Medulla oblongata (tissue), 1 donor: ENCODE results near the gene SP5.
"Not testable (repeated sequence)": the region's sequence is repeated elsewhere in the genome, so short reads cannot be mapped to it uniquely, and the experiment has no call there.

ENCODE experiments used
- DNase-seq: peaks from one replicate; pipeline ENCODE4 v3.0.0-alpha.2; 2015; ENCODE audit errors: extremely low spot score

Gene SP5

GRCh38 chr2:170715062-170715931, at the start of gene SP5:
TSS of gene SP5 (plus strand) at chr2:170715337. CDS start at chr2:170715513, 176 bp downstream.
- DNase-seq = no peak

DNA sequence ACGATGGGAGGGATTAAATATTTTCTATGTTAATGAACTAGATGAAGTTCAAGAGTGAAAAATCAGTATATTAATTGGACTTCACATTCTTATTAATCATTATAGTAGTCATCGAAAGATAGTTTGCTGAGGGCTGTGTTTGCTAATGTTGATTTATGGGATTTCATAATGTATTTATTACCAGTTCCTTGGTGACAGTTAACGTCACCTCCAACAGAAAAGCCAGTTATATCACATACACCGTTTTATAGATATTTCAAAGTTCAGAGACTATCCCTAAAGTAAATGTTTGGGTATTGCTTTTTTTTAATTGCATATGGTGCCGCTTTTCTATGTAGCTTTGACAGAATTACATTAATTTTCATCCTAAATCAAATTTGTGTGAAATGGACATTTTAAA, 49.4 kb upstream of the SP5 start:
- DNase-seq = no peak

- DNase-seq = no peak
Observed at GRCh38 chr2:170669909-170670308, 45.2 kb upstream of the SP5 start.

- DNase-seq = no peak
Observed at GRCh38 chr2:170670651-170671050, 44.5 kb upstream of the SP5 start.

DNA sequence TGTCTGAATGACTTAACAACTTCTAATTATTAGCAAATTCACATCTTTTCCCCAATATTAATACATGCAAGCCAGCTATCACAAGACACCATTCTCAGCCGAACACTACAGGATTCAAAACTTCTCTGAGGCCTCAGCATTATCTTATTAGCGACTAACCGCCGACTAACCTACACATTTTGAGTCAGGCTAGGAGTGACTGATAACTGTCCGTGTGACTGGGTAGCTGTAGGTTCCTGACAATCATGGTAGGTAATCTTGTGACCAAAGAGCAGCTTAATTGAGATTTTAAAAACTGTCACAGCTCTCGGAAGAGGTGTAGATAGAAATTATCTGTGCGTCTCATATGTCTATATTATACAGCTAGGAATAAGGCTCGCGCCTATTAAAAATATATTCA, 44.1 kb upstream of the SP5 start:
- no peak for DNase-seq

- not testable (repeated sequence) for DNase-seq
Observed at GRCh38 chr2:170674282-170674681, 40.9 kb upstream of the SP5 start.

GRCh38 chr2:170675701-170676100, 39.4 kb upstream of the SP5 start:
- no peak for DNase-seq

DNA sequence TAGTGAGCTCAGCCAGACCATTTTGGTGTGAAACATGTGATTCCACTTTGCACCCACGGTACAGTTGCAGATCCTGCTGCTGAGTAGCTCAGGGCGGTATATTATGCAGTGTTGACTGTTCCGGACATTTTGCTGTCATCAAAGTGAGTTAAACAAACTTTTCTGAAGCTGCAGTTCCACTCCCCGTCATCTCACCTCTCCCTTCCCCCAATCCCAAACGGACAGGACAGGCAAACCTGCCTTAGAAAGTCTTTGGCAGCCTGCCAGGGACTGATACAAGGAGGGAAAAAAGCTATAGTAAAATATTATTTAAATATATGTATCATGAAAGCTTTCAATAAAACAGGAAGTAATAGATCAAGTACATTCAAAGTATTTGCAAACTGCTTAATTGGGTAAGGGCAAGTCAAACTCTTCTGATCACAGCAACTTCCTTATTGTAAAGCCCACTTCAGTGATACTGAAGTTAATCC, 35.5 kb upstream of the SP5 start:
- no peak for DNase-seq

GRCh38 chr2:170680172-170680941, 34.8 kb upstream of the SP5 start:
- no peak for DNase-seq

DNA sequence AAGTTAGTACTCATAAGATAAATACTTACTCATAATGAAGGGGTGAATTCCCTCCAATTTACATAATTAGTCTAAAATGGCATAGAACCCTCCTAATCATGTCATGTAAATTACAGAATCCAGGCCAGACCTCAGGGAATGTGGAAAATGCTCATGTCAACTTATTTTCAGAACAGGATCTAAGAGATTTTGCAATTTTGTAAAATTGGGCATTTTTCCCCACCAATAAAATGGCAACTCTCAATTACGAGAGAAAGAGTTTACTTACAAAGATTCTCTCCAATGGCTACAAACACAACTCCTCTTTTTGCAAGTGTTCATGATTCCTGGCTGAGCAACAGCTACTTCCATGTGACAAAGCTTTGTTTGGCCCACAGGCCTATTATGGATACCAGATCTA, 33.8 kb upstream of the SP5 start:
- DNase-seq = no peak

DNA sequence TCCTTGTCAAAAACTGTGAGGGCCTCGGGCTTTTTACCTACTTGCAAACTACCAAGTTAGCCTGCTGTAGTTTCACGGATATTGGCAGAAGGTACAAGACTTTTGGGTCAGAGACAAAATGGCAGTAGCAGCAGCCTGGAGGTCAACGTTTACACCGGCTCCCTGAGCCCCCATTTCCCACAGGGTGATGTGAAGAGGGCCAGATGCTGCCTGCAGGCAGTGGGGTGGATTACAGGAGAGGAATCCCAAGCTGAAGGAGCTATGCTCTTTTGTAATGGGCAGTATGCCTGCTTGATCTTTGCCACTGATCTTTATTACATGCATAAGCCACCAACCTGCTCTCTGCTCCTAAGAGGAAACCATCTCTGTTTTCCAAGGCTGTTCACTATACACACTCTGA, 29.5 kb upstream of the SP5 start:
- DNase-seq = no peak

GRCh38 chr2:170689481-170689880, 25.7 kb upstream of the SP5 start:
- no peak for DNase-seq

GRCh38 chr2:170690640-170691039, 24.5 kb upstream of the SP5 start:
- DNase-seq = no peak

DNA sequence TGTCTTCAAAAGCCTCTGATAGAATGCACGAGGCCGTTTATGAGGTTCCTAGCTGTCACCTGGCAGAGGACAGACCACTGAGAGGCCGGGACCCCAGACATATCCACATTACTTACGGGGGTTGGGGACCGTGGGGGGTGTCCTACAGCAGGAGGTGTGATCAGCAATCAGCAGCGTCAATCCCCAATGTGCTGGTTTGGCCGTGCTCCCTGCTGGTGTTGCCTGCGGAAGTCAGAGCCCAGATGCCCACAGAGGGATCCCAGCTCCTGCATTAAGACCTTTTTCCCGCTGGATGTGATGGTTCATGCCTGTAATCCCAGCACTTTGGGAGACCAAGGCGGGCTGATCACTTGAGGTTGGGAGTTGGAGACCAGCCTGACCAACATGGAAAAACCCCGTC, 20.8 kb upstream of the SP5 start:
- DNase-seq = no peak

DNA sequence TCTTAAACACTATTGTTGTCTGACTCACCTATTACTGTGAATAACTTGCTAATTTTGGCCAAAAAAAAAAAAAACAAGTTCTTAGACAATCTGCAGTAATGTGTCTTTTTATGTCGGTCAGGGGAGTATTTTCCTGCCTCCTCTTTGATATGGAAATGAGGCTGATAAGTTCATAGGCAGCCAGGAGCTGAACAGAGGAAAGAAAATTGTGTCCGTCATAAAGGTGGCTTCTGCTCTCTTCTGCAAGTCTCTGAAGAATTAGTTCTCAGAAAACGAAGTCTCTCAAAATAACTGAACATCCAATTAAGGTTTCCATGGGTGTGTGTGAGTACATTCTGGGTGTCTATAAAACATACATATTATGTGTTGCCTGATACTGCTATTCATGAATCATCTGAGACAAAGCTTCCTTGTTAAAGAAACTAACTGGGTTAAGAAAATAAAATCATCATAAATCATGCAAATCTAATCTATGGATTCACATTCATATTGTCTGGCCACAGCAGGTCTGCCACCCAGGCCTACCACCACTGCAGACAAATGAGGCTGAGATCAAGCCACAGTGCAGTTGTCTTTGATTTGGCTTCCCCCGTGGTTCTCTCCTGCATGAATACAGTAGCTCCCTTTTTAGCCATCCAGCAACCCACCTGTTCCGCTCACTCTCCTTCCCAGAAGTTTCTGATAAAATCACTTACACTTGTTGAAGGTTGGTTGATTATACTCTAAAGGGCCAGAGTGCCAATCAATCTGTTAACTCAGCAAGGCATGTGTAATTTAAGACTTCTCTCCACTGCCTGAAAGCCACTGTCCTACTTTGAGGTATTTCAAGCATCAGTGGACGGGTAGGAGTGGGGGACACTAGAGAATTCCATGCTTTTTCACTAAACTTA, 19.4 kb upstream of the SP5 start:
- DNase-seq = no peak

- DNase-seq = no peak
Observed at GRCh38 chr2:170696948-170697347, 18.2 kb upstream of the SP5 start.

GRCh38 chr2:170701011-170701410, 14.1 kb upstream of the SP5 start:
- no peak for DNase-seq

DNA sequence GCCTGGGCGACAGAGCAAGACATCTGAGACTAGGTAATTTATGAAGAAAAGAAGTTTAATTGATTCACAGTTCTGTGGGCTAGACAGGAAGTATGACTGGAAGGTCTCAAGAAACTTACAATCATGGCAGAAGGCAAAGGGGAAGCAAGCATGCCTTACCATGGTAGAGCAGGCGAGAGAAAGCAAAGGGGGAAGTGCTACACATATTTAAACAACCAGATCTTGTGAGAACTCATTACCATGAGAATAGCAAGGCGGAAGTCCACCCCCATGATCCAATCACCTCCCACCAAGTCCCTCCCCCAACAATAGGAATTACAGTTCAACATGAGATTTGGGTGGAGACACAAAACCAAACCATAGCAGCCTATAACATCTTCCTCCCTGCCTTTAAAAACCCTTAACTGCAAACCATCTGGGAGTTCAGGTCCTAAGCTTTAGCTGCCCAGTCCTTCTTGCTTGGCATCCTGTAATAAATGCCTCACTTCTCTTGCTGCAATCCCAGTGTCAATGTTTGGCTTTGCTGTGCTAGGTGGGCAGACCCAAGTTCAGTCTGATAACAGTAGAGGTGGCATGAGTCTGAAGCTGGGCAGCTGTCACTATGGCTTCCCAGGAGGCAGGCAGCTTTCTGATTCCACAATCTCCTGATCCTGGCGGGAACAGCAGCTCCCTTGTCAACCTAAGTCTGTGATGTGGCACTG, 11.2 kb upstream of the SP5 start:
- no peak for DNase-seq

DNA sequence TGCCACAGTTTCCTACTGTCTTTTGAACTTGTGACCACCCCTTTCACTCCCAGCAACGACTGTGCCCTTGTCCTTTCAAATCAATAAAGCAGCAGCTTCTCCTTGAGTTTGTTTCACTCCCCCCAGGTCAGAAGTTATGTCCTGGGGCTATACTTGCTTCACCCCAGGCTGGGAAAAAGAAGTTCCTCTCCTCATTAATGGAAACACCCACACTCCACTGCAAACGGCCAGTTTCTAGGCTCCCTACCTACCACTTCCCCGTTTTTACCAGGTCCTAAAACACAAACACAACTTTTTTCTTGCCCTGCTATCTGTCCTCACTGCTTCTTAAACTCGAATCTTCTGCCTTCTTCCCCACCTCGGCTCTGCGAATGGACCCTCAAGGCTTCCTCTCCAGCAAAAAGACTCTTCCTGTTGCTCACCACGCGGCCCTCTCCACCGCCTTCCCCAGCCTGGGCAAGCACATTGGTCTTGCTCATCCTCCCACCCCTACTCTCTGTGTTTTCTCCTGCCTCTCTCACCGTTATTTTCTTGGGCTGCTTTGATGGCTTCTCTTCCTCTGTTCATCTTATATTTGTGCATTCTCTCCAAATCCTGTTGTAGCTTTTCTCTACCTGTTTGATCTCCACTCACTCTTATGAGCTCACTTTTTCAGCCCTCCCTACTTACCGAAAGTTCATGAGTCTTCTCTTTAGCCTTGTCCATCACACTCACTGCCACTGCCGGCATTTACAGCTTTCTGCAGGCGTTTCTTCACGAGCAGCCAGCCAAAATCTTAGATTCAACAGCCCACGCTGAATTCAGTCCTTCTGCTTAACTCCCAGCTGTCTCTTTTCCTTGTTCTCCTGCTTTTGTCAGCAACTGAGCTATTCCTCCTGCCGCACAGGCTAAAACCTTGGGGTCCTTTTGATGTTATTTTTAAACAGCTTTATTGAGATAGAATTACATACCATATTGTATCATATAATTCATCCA, 7.0 kb upstream of the SP5 start:
- no peak for DNase-seq

DNA sequence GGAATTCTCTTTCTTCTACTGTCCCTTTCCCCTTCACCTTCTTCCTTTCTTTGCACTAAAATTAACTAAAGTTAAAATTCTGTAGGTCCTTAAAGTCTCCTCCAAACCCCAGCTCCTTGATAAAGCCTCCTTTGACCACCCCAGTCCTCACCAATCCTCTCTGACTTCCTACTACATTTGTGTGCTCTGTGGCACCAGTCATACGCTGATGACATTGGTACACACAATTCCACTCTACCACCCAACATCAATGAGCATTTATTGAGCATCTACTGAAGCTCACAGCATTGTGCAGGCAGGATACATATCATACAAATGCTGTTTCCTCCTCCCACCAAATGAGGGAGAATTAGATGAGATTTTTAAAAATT, 4.5 kb upstream of the SP5 start:
- DNase-seq = no peak
